Astrocyte (in vitro differentiated cells and primary cell): ENCODE data around the gene KNDC1. TPM values are rescaled to one million over a fixed set of nuclear protein-coding genes. Genes with fewer than 3 reads are reported as not detected.

Source experiments
- DNase-seq: peaks from one replicate; pipeline ENCODE4 v3.0.0-alpha.2; 2010; ENCODE audit warnings: low read depth
- FAIRE-seq: peaks from 2 replicates; lab custom pipeline; 2011; peaks lifted over from hg19 to GRCh38; lab: Jason Lieb, UNC
- H2AFZ ChIP-seq: 2 replicates; pipeline ENCODE4 v1.6.0; 2012; ENCODE audit warnings: low read depth, low read length, inconsistent platforms
- H3K27ac ChIP-seq: 2 replicates; pipeline ENCODE4 v1.5.1; 2011; ENCODE audit warnings: low read depth, low read length, inconsistent platforms
- H3K27me3 ChIP-seq: 2 replicates; pipeline ENCODE4 v1.6.0; 2011; ENCODE audit warnings: low read length, inconsistent platforms; ENCODE audit not compliant: insufficient read depth
- H3K36me3 ChIP-seq: 2 replicates; pipeline ENCODE4 v1.5.1; 2011; ENCODE audit warnings: low read length, inconsistent platforms; ENCODE audit not compliant: insufficient read depth
- H3K4me1 ChIP-seq: 2 replicates; pipeline ENCODE4 v1.5.1; 2011; ENCODE audit warnings: low read length, inconsistent platforms; ENCODE audit not compliant: insufficient read depth
- H3K4me2 ChIP-seq: 2 replicates; pipeline ENCODE4 v1.6.0; 2012; ENCODE audit warnings: low read length, inconsistent platforms
- H3K4me3 ChIP-seq: 2 replicates; pipeline ENCODE4 v1.5.1; 2011; ENCODE audit warnings: low read depth, mild to moderate bottlenecking, low read length, inconsistent platforms; ENCODE audit not compliant: insufficient read depth
- H3K79me2 ChIP-seq: 2 replicates; pipeline ENCODE4 v1.6.0; 2012; ENCODE audit warnings: mild to moderate bottlenecking, low read length, inconsistent platforms; ENCODE audit not compliant: insufficient read depth
- H3K9ac ChIP-seq: 2 replicates; pipeline ENCODE4 v1.6.0; 2012; ENCODE audit warnings: mild to moderate bottlenecking, low read length, inconsistent platforms
- H3K9me3 ChIP-seq: 2 replicates; pipeline ENCODE4 v1.5.1; 2012; ENCODE audit warnings: low read depth, mild to moderate bottlenecking, low read length, inconsistent platforms; ENCODE audit not compliant: insufficient read depth
- H4K20me1 ChIP-seq: 2 replicates; pipeline ENCODE4 v1.6.0; 2012; ENCODE audit warnings: low read length, inconsistent platforms; ENCODE audit not compliant: insufficient read depth
- H3K27ac Mint-ChIP-seq: one replicate; pipeline ENCODE4 v1.8.0; 2021; ENCODE audit warnings: mild to moderate bottlenecking, mixed read lengths; ENCODE audit not compliant: unreplicated experiment
- H3K27me3 Mint-ChIP-seq: one replicate; pipeline ENCODE4 v1.8.0; 2021; ENCODE audit warnings: low read depth, mixed read lengths; ENCODE audit not compliant: unreplicated experiment
- H3K36me3 Mint-ChIP-seq: one replicate; pipeline ENCODE4 v1.8.0; 2021; ENCODE audit warnings: low read depth, mixed read lengths; ENCODE audit not compliant: unreplicated experiment
- H3K4me1 Mint-ChIP-seq: one replicate; pipeline ENCODE4 v1.8.0; 2021; ENCODE audit warnings: low read depth, mixed read lengths; ENCODE audit not compliant: unreplicated experiment
- H3K4me3 Mint-ChIP-seq: one replicate; pipeline ENCODE4 v1.8.0; 2021; ENCODE audit warnings: mild to moderate bottlenecking, moderate library complexity, mixed read lengths; ENCODE audit not compliant: unreplicated experiment
- H3K9me3 Mint-ChIP-seq: one replicate; pipeline ENCODE4 v1.8.0; 2021; ENCODE audit warnings: mild to moderate bottlenecking, mixed read lengths; ENCODE audit not compliant: unreplicated experiment
- CTCF ChIP-seq: IDR thresholded peaks from 2 replicates; pipeline ENCODE4 v1.5.1; 2011; ENCODE audit warnings: low read depth, mild to moderate bottlenecking, inconsistent platforms, low read length, moderate library complexity; ENCODE audit not compliant: insufficient read depth
- EZH2 ChIP-seq: IDR thresholded peaks from 2 replicates; pipeline ENCODE4 v1.6.1; 2012; ENCODE audit warnings: mild to moderate bottlenecking, low read length, inconsistent platforms; ENCODE audit not compliant: insufficient read depth
- total RNA-seq: library from RNA; stranded (reverse); gene quantifications from 2 replicates; pipeline ENCODE4 v1.2.1, GENCODE V29; 2021

KNDC1 gene
- total RNA-seq, 1 donor from 2014 or later, result 2.6 TPM

DNA sequence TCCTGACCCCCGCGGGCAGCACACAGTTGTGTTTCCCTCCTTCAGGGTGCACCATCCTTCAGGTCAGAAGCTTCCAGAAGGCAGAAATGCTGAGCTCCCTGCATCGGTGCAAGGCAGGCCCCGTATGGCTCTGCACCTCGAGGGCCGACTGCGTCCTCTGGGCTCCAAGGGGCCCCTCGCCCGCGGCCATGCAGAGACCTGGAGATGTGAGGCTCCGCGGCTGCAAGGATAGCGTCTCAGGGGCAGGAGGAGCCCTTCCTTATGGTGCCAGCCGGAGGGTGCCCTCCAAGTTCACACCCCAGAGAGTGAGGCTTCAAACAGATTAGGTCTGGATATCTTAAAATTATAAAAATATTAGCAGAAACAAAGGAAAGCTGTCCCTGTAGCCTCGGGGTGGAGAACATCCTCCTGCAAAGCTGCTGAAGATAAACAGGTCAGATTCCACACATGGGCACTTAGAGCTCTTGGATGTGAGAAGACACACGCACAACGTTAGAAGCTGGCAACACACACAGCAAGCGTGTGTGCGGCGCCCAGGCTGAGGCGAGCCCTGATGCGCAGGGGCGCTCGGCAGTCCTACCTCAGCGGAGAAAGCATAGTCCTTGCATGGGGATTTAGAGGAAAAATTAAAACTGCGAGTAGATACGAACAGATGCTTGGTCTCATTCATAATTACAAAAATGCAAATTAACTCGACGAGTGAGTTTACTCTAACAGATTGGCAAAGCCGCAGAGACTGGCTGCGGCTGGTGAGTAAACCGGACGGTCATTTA, 20.4 kb downstream of the KNDC1 start:
- Histone ChIP-seq H3K4me2 (no peak overlapping the region), H3K4me1 (no peaks in the 10 kb centered on the region), H4K20me1 (no peaks in the 10 kb centered on the region), H2AFZ (no peak overlapping the region), H3K36me3 (no peaks in the 10 kb centered on the region), H3K27me3 (no peaks in the 10 kb centered on the region), H3K27ac (no peak overlapping the region), H3K4me3 (no peak overlapping the region), H3K9ac (no peak overlapping the region), H3K79me2 (no peaks in the 10 kb centered on the region), H3K9me3 (peaks cover 14% of the 10 kb centered on the region)
- Mint-ChIP-seq H3K27ac (no peak overlapping the region), H3K9me3 (peaks cover 3% of the 10 kb centered on the region), H3K4me1 (no peaks in the 10 kb centered on the region), H3K27me3 (peaks cover 23% of the 10 kb centered on the region), H3K36me3 (peaks cover 4% of the 10 kb centered on the region), H3K4me3 (peak overlapping the region; percentile 57)
- no peak for TF ChIP-seq EZH2
- TF ChIP-seq CTCF, result no peak
- DNase-seq (no peak), FAIRE-seq (no peak)

DNA sequence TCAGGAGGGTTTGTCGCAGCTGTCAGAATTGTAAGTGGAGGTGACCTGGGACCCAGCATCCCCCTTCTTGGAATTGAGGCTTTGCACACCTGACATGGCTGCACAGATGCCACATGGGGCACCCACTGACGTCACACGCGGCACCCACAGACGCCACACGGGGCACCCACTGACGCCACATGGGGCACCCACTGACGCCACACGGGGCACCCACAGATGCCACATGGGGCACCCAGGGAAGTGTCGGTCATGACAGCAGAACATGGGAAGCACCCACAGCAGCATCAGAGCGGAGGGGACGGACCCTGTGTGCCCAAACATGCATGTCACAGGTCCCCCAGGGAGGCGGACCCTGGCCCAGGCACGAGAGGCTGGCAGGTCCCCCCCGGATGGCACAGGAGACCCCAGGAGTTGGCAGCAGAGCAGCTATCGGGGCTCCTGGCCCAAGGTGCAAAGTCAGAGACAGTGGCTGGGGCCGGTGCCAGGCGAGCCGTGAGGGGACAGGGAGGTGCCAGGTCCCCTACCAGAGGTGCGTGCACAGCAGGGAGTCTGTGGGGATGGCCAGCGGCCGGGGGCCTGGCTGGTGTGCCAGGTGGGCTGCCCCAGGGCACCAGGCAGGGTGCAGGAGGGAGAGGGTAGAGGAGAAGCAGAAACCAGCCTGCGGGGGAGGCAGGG, 21.1 kb downstream of the KNDC1 start:
- TF ChIP-seq EZH2 (no peak), CTCF (no peak)
- H3K79me2 ChIP-seq, result no peaks in the 10 kb centered on the region
- no peaks in the 10 kb centered on the region for H3K27me3 ChIP-seq
- no peak overlapping the region for H3K27ac ChIP-seq
- H3K4me3 ChIP-seq, result no peak overlapping the region
- H4K20me1 ChIP-seq, result no peaks in the 10 kb centered on the region
- Mint-ChIP-seq H3K27ac (peak overlapping the region; percentile 7), H3K36me3 (peaks cover 4% of the 10 kb centered on the region), H3K4me3 (no peak overlapping the region), H3K9me3 (peaks cover 3% of the 10 kb centered on the region), H3K4me1 (no peaks in the 10 kb centered on the region), H3K27me3 (peaks cover 21% of the 10 kb centered on the region)
- H3K4me1 ChIP-seq, result no peaks in the 10 kb centered on the region
- no peak overlapping the region for H3K9ac ChIP-seq
- H3K36me3 ChIP-seq, result no peaks in the 10 kb centered on the region
- FAIRE-seq, result no peak
- peaks cover 14% of the 10 kb centered on the region for H3K9me3 ChIP-seq
- no peak overlapping the region for H2AFZ ChIP-seq
- no peak overlapping the region for H3K4me2 ChIP-seq
- DNase-seq, result no peak
